GM21717 (cell line): ENCODE measurements around the gene SH3RF1.
"Not testable (repeated sequence)": the region's sequence is repeated elsewhere in the genome, so short reads cannot be mapped to it uniquely, and the experiment has no call there.

Source experiments
- ATAC-seq: cut with Tn5 transposase; IDR thresholded peaks from one replicate; pipeline ENCODE4 v1.9.1; 2021; ENCODE audit warnings: mild to moderate bottlenecking, moderate library complexity; ENCODE audit not compliant: unreplicated experiment

SH3RF1 gene

GRCh38 chr4:169277838-169278237, 7.1 kb upstream of the SH3RF1 start:
- not testable (repeated sequence) for ATAC-seq

GRCh38 chr4:169275180-169275579, 4.4 kb upstream of the SH3RF1 start:
- ATAC-seq = no peak

- ATAC-seq = no peak
Measured at GRCh38 chr4:169274033-169274432, 3.3 kb upstream of the SH3RF1 start.

GRCh38 chr4:169272265-169272886, 1.6 kb upstream of the SH3RF1 start:
- ATAC-seq = peak; percentile 22

GRCh38 chr4:169271692-169272007, 894 bp upstream of the SH3RF1 start:
- no peak for ATAC-seq

- ATAC-seq = peak; percentile 50
Measured at GRCh38 chr4:169269916-169270809, 593 bp downstream of the SH3RF1 start.

- no peak for ATAC-seq
Measured at GRCh38 chr4:169268951-169269760, 1.6 kb downstream of the SH3RF1 start.

- ATAC-seq = no peak
Measured at GRCh38 chr4:169267070-169267469, 3.7 kb downstream of the SH3RF1 start.

- ATAC-seq = no peak
Measured at GRCh38 chr4:169266661-169267060, 4.1 kb downstream of the SH3RF1 start.

- no peak for ATAC-seq
Measured at GRCh38 chr4:169266081-169266480, 4.7 kb downstream of the SH3RF1 start.

- ATAC-seq = no peak
Measured at GRCh38 chr4:169263791-169264392, 6.9 kb downstream of the SH3RF1 start.

- no peak for ATAC-seq
Measured at GRCh38 chr4:169260217-169260866, 10.4 kb downstream of the SH3RF1 start.

- no peak for ATAC-seq
Measured at GRCh38 chr4:169259271-169259670, 11.5 kb downstream of the SH3RF1 start.

- ATAC-seq = no peak
Measured at GRCh38 chr4:169258141-169258540, 12.6 kb downstream of the SH3RF1 start.

GRCh38 chr4:169256856-169257761, 13.6 kb downstream of the SH3RF1 start:
- ATAC-seq = no peak

- ATAC-seq = no peak
Measured at GRCh38 chr4:169256101-169256612, 14.6 kb downstream of the SH3RF1 start.

GRCh38 chr4:169254546-169254983, 16.2 kb downstream of the SH3RF1 start:
- ATAC-seq = no peak

- ATAC-seq = no peak
Measured at GRCh38 chr4:169253904-169254303, 16.9 kb downstream of the SH3RF1 start.

- ATAC-seq = no peak
Measured at GRCh38 chr4:169253113-169253671, 17.6 kb downstream of the SH3RF1 start.
